ENCODE measurements around the gene KLHL25.

- TF ChIP-seq CTCF (IDR thresholded peaks at IDR 0.05): no peak
- TF ChIP-seq POLR2A (IDR thresholded peaks at IDR 0.05): no peak
- no peak for TF ChIP-seq POLR2AphosphoS5 (IDR thresholded peaks at IDR 0.05)
- no peak for TF ChIP-seq EP300 (IDR thresholded peaks at IDR 0.05)
These were observed 896 bp upstream of the KLHL25 start for GRCh38 chr15:85795337-85796305.

Data from sigmoid colon (tissue), 4 donors.